ENCODE measurements around the gene NRG2.

DNA sequence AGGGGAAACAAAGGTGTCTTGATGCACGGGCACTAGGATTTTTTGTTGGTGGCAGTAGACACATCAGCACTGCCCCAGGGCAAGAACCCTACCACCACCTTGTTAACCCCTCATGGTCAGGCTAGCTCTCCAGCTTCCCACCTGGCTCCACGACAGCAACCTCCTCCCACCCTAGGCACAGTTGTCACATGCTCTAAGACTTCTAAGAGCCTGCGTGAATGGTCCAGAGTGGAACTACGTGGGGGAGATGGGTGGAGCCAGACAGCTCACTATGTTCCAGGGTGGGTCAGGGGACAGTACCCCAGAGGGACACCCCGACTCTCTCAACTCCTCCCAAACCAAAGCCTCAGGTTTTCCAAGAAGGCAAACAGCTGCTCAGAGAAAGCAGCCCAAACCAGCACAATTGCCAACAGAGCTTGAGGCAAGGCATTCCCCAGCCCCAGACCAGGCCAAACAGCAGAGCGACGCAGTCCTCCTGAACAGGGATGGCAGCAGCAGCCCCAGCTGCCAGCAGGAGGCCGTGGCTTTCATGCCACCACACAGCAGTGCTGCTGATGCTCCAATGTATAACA lies 78.0 kb downstream of the NRG2 start:
- TF ChIP-seq SMC3 (IDR thresholded peaks at IDR 0.05; ENCODE audit: low read depth, low read length), result no peak
- no peak for TF ChIP-seq POLR2A (IDR thresholded peaks at IDR 0.05; ENCODE audit: low read depth, low read length)
- TF ChIP-seq, protein P1, sequence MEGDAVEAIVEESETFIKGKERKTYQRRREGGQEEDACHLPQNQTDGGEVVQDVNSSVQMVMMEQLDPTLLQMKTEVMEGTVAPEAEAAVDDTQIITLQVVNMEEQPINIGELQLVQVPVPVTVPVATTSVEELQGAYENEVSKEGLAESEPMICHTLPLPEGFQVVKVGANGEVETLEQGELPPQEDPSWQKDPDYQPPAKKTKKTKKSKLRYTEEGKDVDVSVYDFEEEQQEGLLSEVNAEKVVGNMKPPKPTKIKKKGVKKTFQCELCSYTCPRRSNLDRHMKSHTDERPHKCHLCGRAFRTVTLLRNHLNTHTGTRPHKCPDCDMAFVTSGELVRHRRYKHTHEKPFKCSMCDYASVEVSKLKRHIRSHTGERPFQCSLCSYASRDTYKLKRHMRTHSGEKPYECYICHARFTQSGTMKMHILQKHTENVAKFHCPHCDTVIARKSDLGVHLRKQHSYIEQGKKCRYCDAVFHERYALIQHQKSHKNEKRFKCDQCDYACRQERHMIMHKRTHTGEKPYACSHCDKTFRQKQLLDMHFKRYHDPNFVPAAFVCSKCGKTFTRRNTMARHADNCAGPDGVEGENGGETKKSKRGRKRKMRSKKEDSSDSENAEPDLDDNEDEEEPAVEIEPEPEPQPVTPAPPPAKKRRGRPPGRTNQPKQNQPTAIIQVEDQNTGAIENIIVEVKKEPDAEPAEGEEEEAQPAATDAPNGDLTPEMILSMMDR (conservative IDR thresholded peaks at IDR 0.05; ENCODE audit: low read depth, low read length), result no peak
- TF ChIP-seq BHLHE40 (IDR thresholded peaks at IDR 0.05; ENCODE audit: low read depth, low read length), result no peak
- TF ChIP-seq NFE2L2 (IDR thresholded peaks at IDR 0.05; ENCODE audit: low read depth, low read length), result no peak
- no peak for TF ChIP-seq RFX5 (IDR thresholded peaks at IDR 0.05; ENCODE audit: low read depth, low read length)
- no peak for TF ChIP-seq RAD21 (IDR thresholded peaks at IDR 0.05; ENCODE audit: low read length)
- no peak for TF ChIP-seq RCOR1 (IDR thresholded peaks at IDR 0.05; ENCODE audit: insufficient replicate concordance, low read length)
- no peak for TF ChIP-seq CEBPB (IDR thresholded peaks at IDR 0.05; ENCODE audit: low read depth, low read length)
- no peak for TF ChIP-seq CHD1 (IDR thresholded peaks at IDR 0.05; ENCODE audit: low read depth, low read length)
- no peak for TF ChIP-seq MXI1 (IDR thresholded peaks at IDR 0.05; ENCODE audit: borderline replicate concordance, low read depth, low read length)
- TF ChIP-seq, protein P2, sequence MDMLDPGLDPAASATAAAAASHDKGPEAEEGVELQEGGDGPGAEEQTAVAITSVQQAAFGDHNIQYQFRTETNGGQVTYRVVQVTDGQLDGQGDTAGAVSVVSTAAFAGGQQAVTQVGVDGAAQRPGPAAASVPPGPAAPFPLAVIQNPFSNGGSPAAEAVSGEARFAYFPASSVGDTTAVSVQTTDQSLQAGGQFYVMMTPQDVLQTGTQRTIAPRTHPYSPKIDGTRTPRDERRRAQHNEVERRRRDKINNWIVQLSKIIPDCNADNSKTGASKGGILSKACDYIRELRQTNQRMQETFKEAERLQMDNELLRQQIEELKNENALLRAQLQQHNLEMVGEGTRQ (IDR thresholded peaks at IDR 0.05; ENCODE audit: low read depth, low read length), result no peak
- TF ChIP-seq, protein P3, sequence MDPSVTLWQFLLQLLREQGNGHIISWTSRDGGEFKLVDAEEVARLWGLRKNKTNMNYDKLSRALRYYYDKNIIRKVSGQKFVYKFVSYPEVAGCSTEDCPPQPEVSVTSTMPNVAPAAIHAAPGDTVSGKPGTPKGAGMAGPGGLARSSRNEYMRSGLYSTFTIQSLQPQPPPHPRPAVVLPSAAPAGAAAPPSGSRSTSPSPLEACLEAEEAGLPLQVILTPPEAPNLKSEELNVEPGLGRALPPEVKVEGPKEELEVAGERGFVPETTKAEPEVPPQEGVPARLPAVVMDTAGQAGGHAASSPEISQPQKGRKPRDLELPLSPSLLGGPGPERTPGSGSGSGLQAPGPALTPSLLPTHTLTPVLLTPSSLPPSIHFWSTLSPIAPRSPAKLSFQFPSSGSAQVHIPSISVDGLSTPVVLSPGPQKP (IDR thresholded peaks at IDR 0.05; ENCODE audit: borderline replicate concordance, low read depth, low read length), result no peak
- TF ChIP-seq MAFK (IDR thresholded peaks at IDR 0.05; ENCODE audit: low read depth, low read length), result no peak

All from IMR-90 (cell line).